Measurements from ENCODE around the gene PLPPR2.

DNA sequence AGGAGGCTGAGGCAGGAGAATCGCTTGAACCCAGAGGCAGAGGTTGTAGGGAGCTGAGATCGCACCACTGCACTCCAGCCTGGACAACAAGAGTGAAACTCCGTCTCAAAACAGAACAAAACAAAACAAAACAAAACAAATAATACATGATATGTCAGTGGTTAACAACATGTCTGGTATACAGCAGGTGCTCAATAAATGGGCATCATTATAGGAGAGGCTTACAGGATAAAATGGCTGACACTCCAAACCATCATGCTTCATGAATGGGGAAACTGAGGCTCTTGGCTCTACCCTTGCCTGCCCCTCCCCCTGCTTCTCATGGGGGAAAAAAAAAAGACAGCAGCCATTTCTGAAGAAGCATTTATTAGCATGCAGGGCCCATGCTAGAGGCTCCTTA, 12.8 kb upstream of the PLPPR2 start:
- TF ChIP-seq, protein P1, sequence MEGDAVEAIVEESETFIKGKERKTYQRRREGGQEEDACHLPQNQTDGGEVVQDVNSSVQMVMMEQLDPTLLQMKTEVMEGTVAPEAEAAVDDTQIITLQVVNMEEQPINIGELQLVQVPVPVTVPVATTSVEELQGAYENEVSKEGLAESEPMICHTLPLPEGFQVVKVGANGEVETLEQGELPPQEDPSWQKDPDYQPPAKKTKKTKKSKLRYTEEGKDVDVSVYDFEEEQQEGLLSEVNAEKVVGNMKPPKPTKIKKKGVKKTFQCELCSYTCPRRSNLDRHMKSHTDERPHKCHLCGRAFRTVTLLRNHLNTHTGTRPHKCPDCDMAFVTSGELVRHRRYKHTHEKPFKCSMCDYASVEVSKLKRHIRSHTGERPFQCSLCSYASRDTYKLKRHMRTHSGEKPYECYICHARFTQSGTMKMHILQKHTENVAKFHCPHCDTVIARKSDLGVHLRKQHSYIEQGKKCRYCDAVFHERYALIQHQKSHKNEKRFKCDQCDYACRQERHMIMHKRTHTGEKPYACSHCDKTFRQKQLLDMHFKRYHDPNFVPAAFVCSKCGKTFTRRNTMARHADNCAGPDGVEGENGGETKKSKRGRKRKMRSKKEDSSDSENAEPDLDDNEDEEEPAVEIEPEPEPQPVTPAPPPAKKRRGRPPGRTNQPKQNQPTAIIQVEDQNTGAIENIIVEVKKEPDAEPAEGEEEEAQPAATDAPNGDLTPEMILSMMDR (IDR thresholded peaks at IDR 0.05; ENCODE audit: poor library complexity): no peak
- TF ChIP-seq EZH2phosphoT487 (IDR thresholded peaks at IDR 0.05; ENCODE audit: low read depth, severe bottlenecking, unreplicated experiment): no peak
- TF ChIP-seq EZH2 (IDR thresholded peaks at IDR 0.05; ENCODE audit: borderline replicate concordance): no peak

Measured in hepatocyte (in vitro differentiated cells).